Neuronal stem cell (in vitro differentiated cells): ENCODE measurements around the gene SMC6. TPM values are rescaled to one million over a fixed set of nuclear protein-coding genes. Genes with fewer than 3 reads are reported as not detected.
A peak's percentile ranks its signal among the peaks of the same experiment; 100 is the strongest.

ENCODE experiments used
- DNase-seq: peaks from one replicate; pipeline ENCODE4 v3.0.0-alpha.2; 2013; ENCODE audit warnings: low spot score
- H2AFZ ChIP-seq: one replicate; pipeline ENCODE4 v1.6.1; 2013; ENCODE audit warnings: mild to moderate bottlenecking, low read length, inconsistent platforms
- H2AK5ac ChIP-seq: 2 replicates; pipeline ENCODE4 v1.6.1; 2013; ENCODE audit warnings: low read depth, mild to moderate bottlenecking, inconsistent platforms, low read length, moderate library complexity, mixed read lengths
- H2BK120ac ChIP-seq: 2 replicates; pipeline ENCODE4 v1.6.1; 2013; ENCODE audit warnings: low read depth, mild to moderate bottlenecking, inconsistent platforms, low read length, moderate library complexity, mixed read lengths
- H2BK12ac ChIP-seq: one replicate; pipeline ENCODE4 v1.6.1; 2013; ENCODE audit warnings: low read length, inconsistent platforms
- H2BK15ac ChIP-seq: 2 replicates; pipeline ENCODE4 v1.6.1; 2013; ENCODE audit warnings: mild to moderate bottlenecking, low read length, inconsistent platforms, mixed read lengths
- H2BK5ac ChIP-seq: one replicate; pipeline ENCODE4 v1.6.1; 2013; ENCODE audit warnings: inconsistent platforms, mild to moderate bottlenecking, low read length, moderate library complexity
- H3K14ac ChIP-seq: one replicate; pipeline ENCODE4 v1.6.1; 2013; ENCODE audit warnings: low read length, inconsistent platforms
- H3K18ac ChIP-seq: 2 replicates; pipeline ENCODE4 v1.6.1; 2013; ENCODE audit warnings: low read length, inconsistent platforms
- H3K23ac ChIP-seq: 2 replicates; pipeline ENCODE4 v1.6.1; 2013; ENCODE audit warnings: low read depth, mild to moderate bottlenecking, mixed read lengths, low read length, inconsistent platforms; ENCODE audit not compliant: poor library complexity
- H3K27ac ChIP-seq: replicated peaks from 3 replicates; pipeline ENCODE4 v1.5.1; 2013; ENCODE audit warnings: low read length, inconsistent platforms
- H3K27me3 ChIP-seq, 3 experiments: 2 replicates each; pipeline ENCODE4 v1.6.1; 2013; ENCODE audit warnings: low read length in 3 of 3, mild to moderate bottlenecking in 2 of 3, inconsistent platforms in 1 of 3, low read depth in 1 of 3, mixed read lengths in 1 of 3, moderate library complexity in 1 of 3; ENCODE audit not compliant: control insufficient read depth in 3 of 3, insufficient read depth in 3 of 3
- H3K36me3 ChIP-seq, 2 donors: replicated peaks in 1 of 2; 2 replicates each; pipeline ENCODE4 v1.6.1; 2013; ENCODE audit warnings: low read length in 2 of 2; ENCODE audit not compliant: control insufficient read depth in 2 of 2, insufficient read depth in 2 of 2
- H3K4ac ChIP-seq: 2 replicates; pipeline ENCODE4 v1.6.1; 2013; ENCODE audit warnings: inconsistent platforms, mild to moderate bottlenecking, low read length, moderate library complexity
- H3K4me1 ChIP-seq, 2 donors: 1 replicate in 1 of 2; 2 replicates in 1 of 2; pipeline ENCODE4 v1.6.1; 2013; ENCODE audit warnings: low read length in 2 of 2, low read depth in 1 of 2; ENCODE audit not compliant: control insufficient read depth in 2 of 2, insufficient read depth in 1 of 2
- H3K4me2 ChIP-seq: one replicate; pipeline ENCODE4 v1.6.1; 2013; ENCODE audit warnings: mild to moderate bottlenecking, low read length, inconsistent platforms; ENCODE audit not compliant: insufficient read depth, poor library complexity, severe bottlenecking
- H3K4me3 ChIP-seq, 2 donors: 2 replicates each; pipeline ENCODE4 v1.5.1; 2013; ENCODE audit warnings: low read length in 2 of 2, mild to moderate bottlenecking in 2 of 2, inconsistent platforms in 1 of 2, moderate library complexity in 1 of 2
- H3K79me1 ChIP-seq: one replicate; pipeline ENCODE4 v1.6.1; 2013; ENCODE audit warnings: low read depth, mild to moderate bottlenecking, inconsistent platforms, low read length, moderate library complexity
- H3K9ac ChIP-seq: one replicate; pipeline ENCODE4 v1.6.1; 2013; ENCODE audit warnings: mild to moderate bottlenecking, low read depth, low read length, inconsistent platforms; ENCODE audit not compliant: poor library complexity
- H3K9me3 ChIP-seq, 2 donors: replicated peaks in 1 of 2; 2 replicates each; pipeline versions ENCODE3 to v1.6.1; 2013; ENCODE audit warnings: low read length in 2 of 2, mild to moderate bottlenecking in 2 of 2, inconsistent platforms in 1 of 2, low read depth in 1 of 2, mixed read lengths in 1 of 2, moderate library complexity in 1 of 2; ENCODE audit not compliant: control insufficient read depth in 2 of 2, insufficient read depth in 1 of 2
- H4K8ac ChIP-seq: one replicate; pipeline ENCODE4 v1.6.1; 2013; ENCODE audit warnings: low read depth, mild to moderate bottlenecking, inconsistent platforms, low read length, moderate library complexity
- H4K91ac ChIP-seq: one replicate; pipeline ENCODE4 v1.6.1; 2013; ENCODE audit warnings: low read length, low read depth, mild to moderate bottlenecking, inconsistent platforms; ENCODE audit not compliant: poor library complexity
- WGBS, 2 donors: extraction: QIAGEN DNeasy Blood & Tissue Kit; methylation state at CpG; one replicate each; pipeline ENCODE4 v1.1.7; 2013; ENCODE audit warnings: missing lambda C conversion rate in 2 of 2, mixed read lengths in 1 of 2; ENCODE audit not compliant: insufficient read length in 2 of 2, insufficient replicate concordance in 1 of 2; ENCODE audit errors: extremely low coverage in 2 of 2; 5-methylcytosine and 5-hydroxymethylcytosine counted together
- polyA plus RNA-seq, 2 experiments: library from polyadenylated mRNA; stranded (reverse); fragments of 200-250 nt; gene quantifications; one replicate each; pipeline ENCODE4 v1.2.3, GENCODE V29; 2013

SMC6 gene, protein sequence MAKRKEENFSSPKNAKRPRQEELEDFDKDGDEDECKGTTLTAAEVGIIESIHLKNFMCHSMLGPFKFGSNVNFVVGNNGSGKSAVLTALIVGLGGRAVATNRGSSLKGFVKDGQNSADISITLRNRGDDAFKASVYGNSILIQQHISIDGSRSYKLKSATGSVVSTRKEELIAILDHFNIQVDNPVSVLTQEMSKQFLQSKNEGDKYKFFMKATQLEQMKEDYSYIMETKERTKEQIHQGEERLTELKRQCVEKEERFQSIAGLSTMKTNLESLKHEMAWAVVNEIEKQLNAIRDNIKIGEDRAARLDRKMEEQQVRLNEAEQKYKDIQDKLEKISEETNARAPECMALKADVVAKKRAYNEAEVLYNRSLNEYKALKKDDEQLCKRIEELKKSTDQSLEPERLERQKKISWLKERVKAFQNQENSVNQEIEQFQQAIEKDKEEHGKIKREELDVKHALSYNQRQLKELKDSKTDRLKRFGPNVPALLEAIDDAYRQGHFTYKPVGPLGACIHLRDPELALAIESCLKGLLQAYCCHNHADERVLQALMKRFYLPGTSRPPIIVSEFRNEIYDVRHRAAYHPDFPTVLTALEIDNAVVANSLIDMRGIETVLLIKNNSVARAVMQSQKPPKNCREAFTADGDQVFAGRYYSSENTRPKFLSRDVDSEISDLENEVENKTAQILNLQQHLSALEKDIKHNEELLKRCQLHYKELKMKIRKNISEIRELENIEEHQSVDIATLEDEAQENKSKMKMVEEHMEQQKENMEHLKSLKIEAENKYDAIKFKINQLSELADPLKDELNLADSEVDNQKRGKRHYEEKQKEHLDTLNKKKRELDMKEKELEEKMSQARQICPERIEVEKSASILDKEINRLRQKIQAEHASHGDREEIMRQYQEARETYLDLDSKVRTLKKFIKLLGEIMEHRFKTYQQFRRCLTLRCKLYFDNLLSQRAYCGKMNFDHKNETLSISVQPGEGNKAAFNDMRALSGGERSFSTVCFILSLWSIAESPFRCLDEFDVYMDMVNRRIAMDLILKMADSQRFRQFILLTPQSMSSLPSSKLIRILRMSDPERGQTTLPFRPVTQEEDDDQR
- polyA plus RNA-seq (2013, experiment 1 of 2) = 27.0 TPM
- 27.2 TPM for polyA plus RNA-seq (2013, experiment 2 of 2)

DNA sequence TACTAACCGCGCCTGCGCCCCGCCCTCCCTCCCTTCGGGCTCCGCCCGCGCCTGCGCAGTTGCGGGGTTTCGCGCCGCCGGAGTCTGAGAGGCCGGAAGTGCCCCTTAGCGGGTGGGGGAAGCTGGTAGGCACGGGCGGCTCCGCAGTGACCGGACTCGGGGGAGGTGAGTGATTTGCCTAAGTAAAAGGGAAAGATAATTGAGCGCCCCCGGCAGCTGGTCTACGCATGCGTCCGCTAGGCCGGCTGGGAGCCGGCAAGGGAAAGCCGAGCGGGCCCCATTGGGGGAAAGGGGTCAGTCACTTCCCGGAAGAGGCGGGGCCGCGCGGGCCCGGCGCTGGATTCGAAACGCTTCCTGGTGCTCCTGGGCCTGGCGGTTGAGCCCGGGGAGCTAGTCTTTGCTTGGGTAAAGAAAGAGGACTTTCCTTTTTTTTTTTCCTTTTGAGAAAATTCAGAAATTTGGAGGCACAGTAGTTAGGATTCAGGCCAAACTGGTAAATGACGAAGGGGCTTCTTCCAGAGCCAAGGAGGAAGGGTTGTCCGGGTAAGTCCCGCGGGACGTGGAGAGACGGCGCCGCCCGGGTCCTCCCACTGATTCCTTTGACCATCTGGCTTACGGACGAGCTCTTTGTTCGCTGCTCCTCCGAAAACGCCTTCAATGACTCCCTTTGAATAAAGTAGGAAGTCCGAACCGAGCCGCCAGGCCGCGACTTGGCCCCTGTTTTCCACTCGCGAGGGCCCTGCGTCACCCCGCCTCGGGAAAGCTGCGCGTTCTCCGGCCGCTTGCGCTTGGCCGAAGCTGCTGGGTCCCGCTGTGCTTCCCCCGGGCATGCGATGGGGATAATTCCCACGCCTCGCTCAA lies at the start of gene SMC6, which contains the start of gene GEN1:
Gene SMC6, minus strand, starts transcription at position 8 of the 861 bp plus-strand sequence. CDS start 7,864 bp downstream, outside the sequence.
Gene GEN1, plus strand, starts transcription at position 336 of the 861 bp plus-strand sequence. CDS start 5,806 bp downstream, outside the sequence.
- peak within 1 kb of the TSS; percentile 70 for H2AK5ac ChIP-seq

GRCh38 chr2:17800693-17801458 lies 47.3 kb upstream of the SMC6 start:
- H2BK15ac ChIP-seq = no peak overlapping the region
- no peak overlapping the region for H4K91ac ChIP-seq
- H3K18ac ChIP-seq = no peak overlapping the region
- H2BK5ac ChIP-seq = no peak overlapping the region
- no CpG with 5 or more reads among the region's 1 CpG for WGBS, 2 donors
- DNase-seq = no peak
- H3K23ac ChIP-seq = no peak overlapping the region
- no peak overlapping the region for H2BK12ac ChIP-seq
- no peak overlapping the region for H3K4me3 ChIP-seq
- H2AK5ac ChIP-seq = no peak overlapping the region
- no peak overlapping the region for H3K14ac ChIP-seq
- H3K27me3 ChIP-seq = peaks cover 0 to 6% (median 0%) of the 10 kb centered on the region in 3 experiments
- H3K9me3 ChIP-seq = no peaks in the 10 kb centered on the region
- H3K27ac ChIP-seq = no peak overlapping the region
- no peak overlapping the region for H3K4ac ChIP-seq
- H3K4me1 ChIP-seq = peaks cover 2 to 7% of the 10 kb centered on the region in 2 donors
- no peaks in the 10 kb centered on the region for H3K36me3 ChIP-seq
- peak overlapping the region; percentile 12 for H2AFZ ChIP-seq
- H3K4me2 ChIP-seq = no peak overlapping the region
- no peak overlapping the region for H3K9ac ChIP-seq
- H3K79me1 ChIP-seq = no peaks in the 10 kb centered on the region
- H2BK120ac ChIP-seq = no peak overlapping the region
- no peak overlapping the region for H4K8ac ChIP-seq

More for the DNA sequence above, at the start of gene SMC6, which contains the start of gene GEN1:
- no peak within 1 kb of the TSS for H2BK15ac ChIP-seq
- H3K9me3 ChIP-seq = no peaks in the 10 kb centered on the region
- peak within 1 kb of the TSS; percentile 97 for H3K18ac ChIP-seq
- H3K14ac ChIP-seq = peak within 1 kb of the TSS; percentile 98
- no CpG with 5 or more reads among the region's 76 CpGs for WGBS, 2 donors
- H3K27me3 ChIP-seq = no peaks in the 10 kb centered on the region
- peak within 1 kb of the TSS; percentile 96 for H3K9ac ChIP-seq
- H3K4me2 ChIP-seq = peak within 1 kb of the TSS; percentile 66
- H3K4me1 ChIP-seq = peaks cover 0 to 15% of the 10 kb centered on the region in 2 donors
- peak within 1 kb of the TSS; percentile 73 for H3K23ac ChIP-seq
- peaks cover 0 to 6% of the 10 kb centered on the region in 2 donors for H3K36me3 ChIP-seq
- no peak within 1 kb of the TSS for H4K8ac ChIP-seq
- H3K27ac ChIP-seq = peak within 1 kb of the TSS; percentile 99
- no peak within 1 kb of the TSS for H2BK12ac ChIP-seq
- H2BK5ac ChIP-seq = peak within 1 kb of the TSS; percentile 97
- peak; percentile 93 for DNase-seq
- H4K91ac ChIP-seq = no peak within 1 kb of the TSS
- H2AFZ ChIP-seq = peak within 1 kb of the TSS; percentile 96
- H3K4ac ChIP-seq = no peak within 1 kb of the TSS
- peaks cover 7% of the 10 kb centered on the region for H3K79me1 ChIP-seq
- H3K4me3 ChIP-seq = peak within 1 kb of the TSS; percentile 97 to 98
- peak within 1 kb of the TSS; percentile 81 for H2BK120ac ChIP-seq

DNA sequence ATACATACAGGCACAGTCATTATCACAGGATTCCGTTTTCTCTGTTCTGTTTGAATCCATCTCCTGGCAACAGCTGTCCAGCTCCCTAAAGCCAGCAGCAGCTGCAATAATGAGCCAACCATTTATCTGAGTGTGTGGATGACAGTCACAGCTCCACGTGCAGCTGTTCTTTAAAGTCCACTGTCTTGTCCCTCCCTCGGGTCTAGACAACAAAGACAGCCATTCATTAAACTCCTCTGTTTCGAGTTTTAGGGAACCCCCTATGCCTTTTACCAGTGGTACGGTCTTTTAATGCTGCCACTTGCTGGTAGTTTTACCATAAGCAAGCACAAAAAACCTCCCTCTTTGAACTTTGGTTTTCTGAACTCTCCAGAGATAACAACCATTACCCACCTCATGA lies 46.6 kb upstream of the SMC6 start:
- Histone ChIP-seq H3K14ac (no peak overlapping the region), H3K27me3 (peaks cover 0 to 6% (median 0%) of the 10 kb centered on the region in 3 experiments), H2BK12ac (no peak overlapping the region), H4K8ac (no peak overlapping the region), H2BK15ac (no peak overlapping the region), H3K4me2 (no peak overlapping the region), H3K23ac (no peak overlapping the region), H2BK120ac (no peak overlapping the region), H3K4me1 (peaks cover 2 to 7% of the 10 kb centered on the region in 2 donors), H2BK5ac (no peak overlapping the region), H2AK5ac (no peak overlapping the region), H3K9ac (no peak overlapping the region), H3K4ac (no peak overlapping the region), H2AFZ (peak overlapping the region; percentile 13), H4K91ac (no peak overlapping the region), H3K18ac (no peak overlapping the region), H3K36me3 (no peaks in the 10 kb centered on the region), H3K9me3 (no peaks in the 10 kb centered on the region), H3K79me1 (no peaks in the 10 kb centered on the region), H3K27ac (no peak overlapping the region), H3K4me3 (no peak overlapping the region)
- DNase-seq = no peak
- no CpG with 5 or more reads among the region's 5 CpGs for WGBS, 2 donors
